Thyroid gland (tissue), 4 donors: ENCODE data around the gene KPNA1. TPM values are rescaled to one million over a fixed set of nuclear protein-coding genes. Genes with fewer than 3 reads are reported as not detected.

Experiments used
- DNase-seq, 2 donors: peaks; one replicate each; pipeline ENCODE4 v3.0.0-alpha.2; 2019
- H3K27ac ChIP-seq, 3 donors: fragments of 200-600 bp; sonication (generic); 1 replicate in 2 of 3; 2 replicates in 1 of 3; pipeline ENCODE4 v1.5.1; 2016 to 2019; ENCODE audit warnings: mild to moderate bottlenecking in 1 of 3, moderate library complexity in 1 of 3
- H3K27me3 ChIP-seq: fragments of 200-600 bp; sonication (generic); one replicate; pipeline ENCODE4 v1.5.1; 2019
- H3K36me3 ChIP-seq, 2 donors: fragments of 200-600 bp; sonication (generic); one replicate each; pipeline ENCODE4 v1.5.1; 2016 to 2019
- H3K4me1 ChIP-seq, 2 donors: fragments of 200-600 bp; sonication (generic); one replicate each; pipeline ENCODE4 v1.5.1; 2017 to 2019
- H3K4me3 ChIP-seq, 3 donors: fragments of 200-600 bp; sonication (generic); replicated peaks in 1 of 3; 1 replicate in 2 of 3; 2 replicates in 1 of 3; pipeline ENCODE4 v1.5.1; 2016; ENCODE audit warnings: mild to moderate bottlenecking in 1 of 3
- H3K9me3 ChIP-seq: fragments of 200-600 bp; sonication (generic); one replicate; pipeline ENCODE4 v1.5.1; 2017
- CTCF ChIP-seq, 6 experiments: fragments of 200-600 bp in 3 of 6; fragments of 450-650 bp in 3 of 6; sonication (generic) in 3 of 6; IDR thresholded peaks; one replicate each; pipeline ENCODE4 v1.5.1; 2016 to 2019; ENCODE audit warnings: antibody characterized with exemption in 6 of 6, mild to moderate bottlenecking in 2 of 6, inconsistent platforms in 1 of 6, moderate library complexity in 1 of 6
- POLR2A ChIP-seq, 2 donors: fragments of 450-650 bp; IDR thresholded peaks; one replicate each; pipeline ENCODE4 v1.6.1; 2017; ENCODE audit warnings: antibody characterized with exemption in 2 of 2, mild to moderate bottlenecking in 2 of 2, moderate library complexity in 1 of 2
- WGBS, 2 donors: methylation state at CpG; one replicate each; pipeline ENCODE4 v1.1.5; 2017; 5-methylcytosine and 5-hydroxymethylcytosine counted together
- intact Hi-C: fragments of 100-400 bp; cut with DNase I; formaldehyde crosslinking; loops from one replicate; pipeline ENCODE4 v1.15.1; 2023
- total RNA-seq, 4 donors: library from RNA; depleted of rRNA; stranded (reverse); fragments of >200 nt; gene quantifications; one replicate each; pipeline ENCODE4 v1.2.3, GENCODE V29; 2016

The KPNA1 gene
- total RNA-seq, 4 donors from 2014 or later, result 33.8 to 61.8 (median 40.9) TPM

- Histone ChIP-seq H3K4me1 (no peaks in the 10 kb centered on the region), H3K9me3 (no peaks in the 10 kb centered on the region), H3K27me3 (no peaks in the 10 kb centered on the region), H3K4me3 (no peak overlapping the region), H3K36me3 (no peaks in the 10 kb centered on the region), H3K27ac (no peak overlapping the region)
- TF ChIP-seq POLR2A (IDR thresholded peaks at IDR 0.05), result no peak
- no peak for TF ChIP-seq CTCF (IDR thresholded peaks at IDR 0.05)
- no peak for DNase-seq
- WGBS, 2 donors, result 84 to 95% methylated on average over 11 of the region's 11 CpGs
- intact Hi-C loops, result no loop called here
Observed at GRCh38 chr3:122523317-122523716, 8.6 kb upstream of the KPNA1 start.

GRCh38 chr3:122520861-122521260 is 6.1 kb upstream of the KPNA1 start:
- DNase-seq, result no peak
- no peaks in the 10 kb centered on the region for H3K4me1 ChIP-seq
- no peaks in the 10 kb centered on the region for H3K27me3 ChIP-seq
- TF ChIP-seq POLR2A (IDR thresholded peaks at IDR 0.05), result no peak
- H3K9me3 ChIP-seq, result no peaks in the 10 kb centered on the region
- no peak overlapping the region for H3K27ac ChIP-seq
- intact Hi-C loops, result no loop called here
- 91 to 93% methylated on average over 4 of the region's 4 CpGs for WGBS, 2 donors
- no peak overlapping the region for H3K4me3 ChIP-seq
- no peaks in the 10 kb centered on the region for H3K36me3 ChIP-seq

- no peak overlapping the region for H3K27ac ChIP-seq
- H3K9me3 ChIP-seq, result no peaks in the 10 kb centered on the region
- no peaks in the 10 kb centered on the region for H3K36me3 ChIP-seq
- TF ChIP-seq CTCF (IDR thresholded peaks at IDR 0.05) (no peak), POLR2A (IDR thresholded peaks at IDR 0.05) (no peak)
- DNase-seq, result no peak
- no peaks in the 10 kb centered on the region for H3K4me1 ChIP-seq
- intact Hi-C loops, result no loop called here
- no peak overlapping the region for H3K4me3 ChIP-seq
- no peaks in the 10 kb centered on the region for H3K27me3 ChIP-seq
Observed at GRCh38 chr3:122519693-122520092, 5.0 kb upstream of the KPNA1 start.

- Histone ChIP-seq H3K36me3 (no peaks in the 10 kb centered on the region), H3K4me1 (peaks cover 8 to 15% of the 10 kb centered on the region in 2 donors), H3K9me3 (no peaks in the 10 kb centered on the region), H3K27ac (no peak overlapping the region), H3K4me3 (no peak overlapping the region), H3K27me3 (no peaks in the 10 kb centered on the region)
- TF ChIP-seq CTCF (IDR thresholded peaks at IDR 0.05), result no peak
- no peak for TF ChIP-seq POLR2A (IDR thresholded peaks at IDR 0.05)
- no peak for DNase-seq
- WGBS, 2 donors, result 88 to 92% methylated on average over 6 of the region's 6 CpGs
- intact Hi-C loops, result no loop called here
Observed at GRCh38 chr3:122516846-122517360, 2.2 kb upstream of the KPNA1 start.

- WGBS, 2 donors, result 87 to 93% methylated on average over 3 of the region's 3 CpGs
- H3K4me3 ChIP-seq, result no peak overlapping the region
- H3K27ac ChIP-seq, result no peak overlapping the region
- no peaks in the 10 kb centered on the region for H3K36me3 ChIP-seq
- no peak for TF ChIP-seq CTCF (IDR thresholded peaks at IDR 0.05)
- TF ChIP-seq POLR2A (IDR thresholded peaks at IDR 0.05), result no peak
- intact Hi-C loops, result no loop called here
- H3K27me3 ChIP-seq, result no peaks in the 10 kb centered on the region
- H3K4me1 ChIP-seq, result peaks cover 8 to 21% of the 10 kb centered on the region in 2 donors
- DNase-seq, result no peak
- no peaks in the 10 kb centered on the region for H3K9me3 ChIP-seq
Observed at GRCh38 chr3:122515870-122516269, 1.1 kb upstream of the KPNA1 start.
